WTC11 (cell line): ENCODE results near the gene IGSF9B.

ENCODE experiments used
- KAT7 ChIP-seq: sonication (generic); formaldehyde crosslinking; IDR thresholded peaks from 2 replicates; pipeline ENCODE4 v1.8.1; 2023; ENCODE audit warnings: missing genetic modification reagents, mild to moderate bottlenecking, borderline replicate concordance
- SMAD4 ChIP-seq: sonication (generic); formaldehyde crosslinking; IDR thresholded peaks from 2 replicates; pipeline ENCODE4 v1.8.0; 2022; ENCODE audit warnings: mild to moderate bottlenecking, missing genetic modification reagents
- TCF7 ChIP-seq: sonication (generic); formaldehyde crosslinking; IDR thresholded peaks from 2 replicates; pipeline ENCODE4 v1.8.0; 2022; ENCODE audit warnings: mild to moderate bottlenecking, low read depth, missing genetic modification reagents, moderate library complexity
- TEAD1 ChIP-seq: sonication (generic); formaldehyde crosslinking; IDR thresholded peaks from 2 replicates; pipeline ENCODE4 v1.8.0; 2022; ENCODE audit warnings: mild to moderate bottlenecking, missing genetic modification reagents
- TF ChIP-seq, protein P1 (sequence below): fragments of 200-600 bp; IDR thresholded peaks from 2 replicates; pipeline ENCODE4 v1.8.0; 2022; ENCODE audit warnings: antibody characterized with exemption

DNA sequence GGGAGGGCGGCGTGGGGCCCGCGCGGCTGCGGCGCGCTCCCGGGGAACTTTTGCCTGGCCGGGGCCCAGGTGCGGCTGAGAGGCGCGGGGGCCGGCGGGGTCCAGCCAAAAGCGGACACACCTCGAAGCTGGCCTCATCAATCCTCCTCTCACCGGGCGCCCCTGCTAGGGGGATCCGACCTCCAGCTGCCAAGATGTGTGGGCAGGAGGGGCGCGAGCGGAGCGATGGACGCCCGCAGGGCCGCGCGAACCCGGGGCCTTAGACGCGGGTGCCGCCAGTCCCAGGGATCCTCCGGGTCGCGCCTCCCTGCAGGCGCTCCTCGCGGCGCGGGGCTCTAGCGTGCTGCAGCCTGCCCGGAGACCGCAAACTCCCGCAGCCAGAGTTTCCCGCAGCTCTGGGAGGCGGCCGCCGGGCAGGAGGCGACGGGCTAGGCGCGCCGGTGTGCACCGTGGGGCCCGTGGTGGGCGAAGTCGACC lies 785 bp downstream of the IGSF9B start:
- TF ChIP-seq TEAD1 (CRISPR knock-in tag): no peak
- TF ChIP-seq, protein P1, sequence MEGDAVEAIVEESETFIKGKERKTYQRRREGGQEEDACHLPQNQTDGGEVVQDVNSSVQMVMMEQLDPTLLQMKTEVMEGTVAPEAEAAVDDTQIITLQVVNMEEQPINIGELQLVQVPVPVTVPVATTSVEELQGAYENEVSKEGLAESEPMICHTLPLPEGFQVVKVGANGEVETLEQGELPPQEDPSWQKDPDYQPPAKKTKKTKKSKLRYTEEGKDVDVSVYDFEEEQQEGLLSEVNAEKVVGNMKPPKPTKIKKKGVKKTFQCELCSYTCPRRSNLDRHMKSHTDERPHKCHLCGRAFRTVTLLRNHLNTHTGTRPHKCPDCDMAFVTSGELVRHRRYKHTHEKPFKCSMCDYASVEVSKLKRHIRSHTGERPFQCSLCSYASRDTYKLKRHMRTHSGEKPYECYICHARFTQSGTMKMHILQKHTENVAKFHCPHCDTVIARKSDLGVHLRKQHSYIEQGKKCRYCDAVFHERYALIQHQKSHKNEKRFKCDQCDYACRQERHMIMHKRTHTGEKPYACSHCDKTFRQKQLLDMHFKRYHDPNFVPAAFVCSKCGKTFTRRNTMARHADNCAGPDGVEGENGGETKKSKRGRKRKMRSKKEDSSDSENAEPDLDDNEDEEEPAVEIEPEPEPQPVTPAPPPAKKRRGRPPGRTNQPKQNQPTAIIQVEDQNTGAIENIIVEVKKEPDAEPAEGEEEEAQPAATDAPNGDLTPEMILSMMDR: no peak
- no peak for TF ChIP-seq SMAD4
- no peak for TF ChIP-seq KAT7
- no peak for TF ChIP-seq TCF7
